IMR-90 (cell line): ENCODE data around the gene COL23A1. TPM values are rescaled to one million over a fixed set of nuclear protein-coding genes. Genes with fewer than 3 reads are reported as not detected.

Experiments used
- ATAC-seq: fragments of 200-7000 bp; cut with Tn5 transposase; 2 replicates; pipeline ENCODE4 v1.9.1; 2020; ENCODE audit warnings: low read depth, mild to moderate bottlenecking, moderate library complexity
- BruUV-seq: library from RNA; stranded (reverse); fragments of 400-500 nt; replicated peaks from 2 replicates; lab custom pipeline; 2021; lab: Mats Ljungman, UMichigan
- CTCF ChIA-PET: fragments of 300-600 bp; formaldehyde crosslinking; extraction: SDS; loops from one replicate; lab custom pipeline; 2021; ENCODE audit warnings: antibody characterized with exemption; lab: Yijun Ruan, JAX
- POLR2A ChIA-PET: fragments of 300-600 bp; sonication (Branson Sonifier 250); formaldehyde crosslinking; loops from one replicate; lab custom pipeline; 2022; ENCODE audit warnings: antibody characterized with exemption; ENCODE audit not compliant: unreplicated experiment; lab: Charles Lee
- DNase-seq: peaks from one replicate; pipeline ENCODE4 v3.0.0; 2013
- H2AFZ ChIP-seq: replicated peaks from 2 replicates; pipeline ENCODE3; 2013; ENCODE audit warnings: low read length, mild to moderate bottlenecking; ENCODE audit not compliant: poor library complexity
- H2AK5ac ChIP-seq: 2 replicates; pipeline ENCODE4 v1.6.1; 2013; ENCODE audit warnings: low read depth, low read length, inconsistent platforms
- H2AK9ac ChIP-seq: replicated peaks from 2 replicates; pipeline ENCODE3; 2013; ENCODE audit warnings: mild to moderate bottlenecking, low read depth, low read length, moderate library complexity; ENCODE audit not compliant: poor library complexity
- H2BK120ac ChIP-seq: 2 replicates; pipeline ENCODE4 v1.6.1; 2013; ENCODE audit warnings: low read depth, low read length, inconsistent platforms
- H2BK15ac ChIP-seq: 3 replicates; pipeline ENCODE4 v1.6.1; 2013; ENCODE audit warnings: low read depth, low read length, inconsistent platforms
- H2BK20ac ChIP-seq: 2 replicates; pipeline ENCODE4 v1.6.1; 2013; ENCODE audit warnings: low read depth, mild to moderate bottlenecking, inconsistent platforms, low read length, moderate library complexity
- H2BK5ac ChIP-seq: 2 replicates; pipeline ENCODE4 v1.6.1; 2013; ENCODE audit warnings: mild to moderate bottlenecking, low read depth, low read length, inconsistent platforms; ENCODE audit not compliant: poor library complexity, severe bottlenecking
- H3K14ac ChIP-seq: replicated peaks from 2 replicates; pipeline ENCODE4 v1.6.1; 2013; ENCODE audit warnings: low read depth, low read length, inconsistent platforms
- H3K18ac ChIP-seq: 2 replicates; pipeline ENCODE4 v1.6.1; 2013; ENCODE audit warnings: low read depth, low read length, control low read depth
- H3K23ac ChIP-seq: 2 replicates; pipeline ENCODE4 v1.6.1; 2013; ENCODE audit warnings: low read depth, low read length, inconsistent platforms
- H3K27ac ChIP-seq: 2 replicates; pipeline ENCODE4 v1.5.1; 2013; ENCODE audit warnings: mild to moderate bottlenecking, control low read depth, low read length; ENCODE audit not compliant: insufficient read depth
- H3K27me3 ChIP-seq: 2 replicates; pipeline ENCODE4 v1.6.1; 2013; ENCODE audit warnings: low read length; ENCODE audit not compliant: control insufficient read depth, insufficient read depth
- H3K36me3 ChIP-seq: 2 replicates; pipeline ENCODE4 v1.6.1; 2013; ENCODE audit warnings: low read length, mixed read lengths; ENCODE audit not compliant: control insufficient read depth, insufficient read depth
- H3K4ac ChIP-seq: 2 replicates; pipeline ENCODE4 v1.6.1; 2013; ENCODE audit warnings: low read depth, low read length, inconsistent platforms
- H3K4me1 ChIP-seq: 2 replicates; pipeline ENCODE4 v1.6.1; 2013; ENCODE audit warnings: low read length, mixed read lengths; ENCODE audit not compliant: control insufficient read depth, insufficient read depth
- H3K4me2 ChIP-seq: 2 replicates; pipeline ENCODE4 v1.6.1; 2013; ENCODE audit warnings: low read depth, mild to moderate bottlenecking, control low read depth, low read length, moderate library complexity
- H3K4me3 ChIP-seq: 2 replicates; pipeline ENCODE4 v1.5.1; 2013; ENCODE audit warnings: low read depth, mild to moderate bottlenecking, control low read depth, low read length, moderate library complexity; ENCODE audit not compliant: insufficient read depth
- H3K56ac ChIP-seq: 2 replicates; pipeline ENCODE4 v1.6.1; 2013; ENCODE audit warnings: low read length, inconsistent platforms; ENCODE audit not compliant: insufficient read depth; ENCODE audit errors: extremely low read depth
- H3K79me1 ChIP-seq, 2 experiments: 2 replicates each; pipeline ENCODE4 v1.6.1; 2013; ENCODE audit warnings: low read length in 2 of 2, inconsistent platforms in 1 of 2, low read depth in 1 of 2
- H3K9ac ChIP-seq: 2 replicates; pipeline ENCODE4 v1.6.1; 2013; ENCODE audit warnings: low read depth, low read length, control low read depth
- H3K9me1 ChIP-seq: 2 replicates; pipeline ENCODE4 v1.6.1; 2013; ENCODE audit warnings: low read length, inconsistent platforms; ENCODE audit not compliant: insufficient read depth
- H3K9me3 ChIP-seq: 2 replicates; pipeline ENCODE4 v1.6.1; 2013; ENCODE audit warnings: low read length; ENCODE audit not compliant: control insufficient read depth, insufficient read depth
- H4K20me1 ChIP-seq: 2 replicates; pipeline ENCODE4 v1.6.1; 2013; ENCODE audit warnings: low read length, inconsistent platforms; ENCODE audit not compliant: insufficient read depth
- H4K5ac ChIP-seq: 2 replicates; pipeline ENCODE4 v1.6.1; 2013; ENCODE audit warnings: mild to moderate bottlenecking, low read depth, low read length, control low read depth
- H4K8ac ChIP-seq, 2 experiments: 2 replicates each; pipeline ENCODE4 v1.6.1; 2013; ENCODE audit warnings: low read depth in 2 of 2, low read length in 2 of 2, control low read depth in 1 of 2, inconsistent platforms in 1 of 2
- H4K91ac ChIP-seq: 2 replicates; pipeline ENCODE4 v1.6.1; 2013; ENCODE audit warnings: low read depth, low read length, inconsistent platforms; ENCODE audit not compliant: insufficient read depth
- CHD1 ChIP-seq: IDR thresholded peaks from 2 replicates; pipeline ENCODE4 v1.6.1; 2012; ENCODE audit warnings: low read depth, low read length, improper control_type of control experiment
- CTCF ChIP-seq: conservative IDR thresholded peaks from 2 replicates; pipeline ENCODE4 v1.5.1; 2012; ENCODE audit warnings: mild to moderate bottlenecking, low read depth, low read length, improper control_type of control experiment
- FOS ChIP-seq: fragments of 150-350 bp; IDR thresholded peaks from 2 replicates; pipeline ENCODE4 v1.6.1; 2016; ENCODE audit warnings: low read depth, low read length
- POLR2A ChIP-seq: IDR thresholded peaks from 2 replicates; pipeline ENCODE4 v1.6.1; 2012; ENCODE audit warnings: mild to moderate bottlenecking, low read depth, low read length
- RCOR1 ChIP-seq: IDR thresholded peaks from 2 replicates; pipeline ENCODE4 v1.6.1; 2012; ENCODE audit warnings: mild to moderate bottlenecking, low read length, improper control_type of control experiment; ENCODE audit not compliant: insufficient replicate concordance
- WGBS, 2 experiments: methylation state at CpG; one replicate each; pipeline versions ENCODE4 v1.1.5 to v1.1.7; 2013; ENCODE audit warnings: missing lambda C conversion rate in 2 of 2; ENCODE audit not compliant: insufficient read length in 1 of 2; ENCODE audit errors: extremely low coverage in 2 of 2; 5-methylcytosine and 5-hydroxymethylcytosine counted together
- dilution Hi-C: fragments of 300-500 bp; cut with HindIII; formaldehyde crosslinking; loops from one replicate; pipeline ENCODE4 v1.14.3; 2018; ENCODE audit warnings: low sequenced_read_pairs; ENCODE audit not compliant: unreplicated experiment
- in situ Hi-C: fragments of 300-500 bp; cut with MboI; formaldehyde crosslinking; loops from 3 replicates; pipeline ENCODE4 v1.14.3; 2019; ENCODE audit warnings: low sequenced_read_pairs, inconsistent platforms, mixed read lengths
- intact Hi-C: fragments of 100-400 bp; cut with micrococcal nuclease; formaldehyde crosslinking; loops from 2 replicates; pipeline ENCODE4 v1.10.0; 2022
- polyA plus RNA-seq, 3 experiments: library from polyadenylated mRNA; depleted of rRNA; stranded (reverse); fragments of >200 nt; gene quantifications; 2 replicates each; pipeline ENCODE4 v1.2.3, GENCODE V29; 2012; ENCODE audit warnings: low replicate concordance in 1 of 3
- total RNA-seq: library from RNA; depleted of rRNA; stranded (reverse); fragments of >200 nt; gene quantifications from 2 replicates; pipeline ENCODE4 v1.2.3, GENCODE V29; 2012

Gene COL23A1
- total and polyA plus RNA-seq, 2 of the 4 experiments (the other 2 are of a cell fraction), result not detected

GRCh38 chr5:178350361-178351220 lies 239.6 kb downstream of the COL23A1 start (continued):
- TF ChIP-seq RCOR1, result no peak

GRCh38 chr5:178349625-178350353 lies 240.4 kb downstream of the COL23A1 start:
- H2BK15ac ChIP-seq, result no peak overlapping the region
- H4K20me1 ChIP-seq, result no peaks in the 10 kb centered on the region
- H2AK9ac ChIP-seq, result no peak overlapping the region
- H3K9ac ChIP-seq, result no peak overlapping the region
- H3K4me2 ChIP-seq, result no peak overlapping the region
- no peaks in the 10 kb centered on the region for H3K36me3 ChIP-seq
- H4K8ac ChIP-seq, result no peak overlapping the region
- H2AK5ac ChIP-seq, result no peak overlapping the region
- 61% methylated on average over 5 of the region's 8 CpGs; no CpG with 5 or more reads in 1 of the 2 experiments for WGBS, 2 experiments
- H3K27ac ChIP-seq, result no peak overlapping the region
- in situ Hi-C loops (no loop called here), intact Hi-C loops (no loop called here), dilution Hi-C loops (no loop called here)
- H3K79me1 ChIP-seq, result no peaks in the 10 kb centered on the region
- no peak overlapping the region for H3K18ac ChIP-seq
- ATAC-seq (no peak), DNase-seq (no peak)
- no peak overlapping the region for H2BK5ac ChIP-seq
- H2BK120ac ChIP-seq, result no peak overlapping the region
- H2BK20ac ChIP-seq, result no peak overlapping the region
- ChIA-PET POLR2A (no interaction called here), CTCF (no interaction called here)
- no peaks in the 10 kb centered on the region for H3K9me1 ChIP-seq
- H2AFZ ChIP-seq, result no peak overlapping the region
- no peak overlapping the region for H3K4me3 ChIP-seq
- H3K4ac ChIP-seq, result no peak overlapping the region
- H3K56ac ChIP-seq, result no peak overlapping the region
- BruUV-seq, result no TSS peak
- no peak overlapping the region for H3K23ac ChIP-seq
- peaks cover 22% of the 10 kb centered on the region for H3K9me3 ChIP-seq
- TF ChIP-seq CHD1, result no peak
- no peak for TF ChIP-seq FOS
- TF ChIP-seq POLR2A, result no peak
- no peak for TF ChIP-seq CTCF
- H4K5ac ChIP-seq, result no peak overlapping the region
- H4K91ac ChIP-seq, result no peak overlapping the region
- no peak overlapping the region for H3K14ac ChIP-seq
- H3K27me3 ChIP-seq, result no peaks in the 10 kb centered on the region
- H3K4me1 ChIP-seq, result no peaks in the 10 kb centered on the region
